GM12872 (cell line): Measurements from ENCODE around the gene ALDH9A1.

ENCODE experiments used
- TF ChIP-seq, protein P1 (sequence below): IDR thresholded peaks from 3 replicates; pipeline ENCODE4 v1.5.1; 2011; ENCODE audit warnings: low read depth, mild to moderate bottlenecking, low read length, moderate library complexity; ENCODE audit not compliant: insufficient read depth

Gene ALDH9A1

DNA sequence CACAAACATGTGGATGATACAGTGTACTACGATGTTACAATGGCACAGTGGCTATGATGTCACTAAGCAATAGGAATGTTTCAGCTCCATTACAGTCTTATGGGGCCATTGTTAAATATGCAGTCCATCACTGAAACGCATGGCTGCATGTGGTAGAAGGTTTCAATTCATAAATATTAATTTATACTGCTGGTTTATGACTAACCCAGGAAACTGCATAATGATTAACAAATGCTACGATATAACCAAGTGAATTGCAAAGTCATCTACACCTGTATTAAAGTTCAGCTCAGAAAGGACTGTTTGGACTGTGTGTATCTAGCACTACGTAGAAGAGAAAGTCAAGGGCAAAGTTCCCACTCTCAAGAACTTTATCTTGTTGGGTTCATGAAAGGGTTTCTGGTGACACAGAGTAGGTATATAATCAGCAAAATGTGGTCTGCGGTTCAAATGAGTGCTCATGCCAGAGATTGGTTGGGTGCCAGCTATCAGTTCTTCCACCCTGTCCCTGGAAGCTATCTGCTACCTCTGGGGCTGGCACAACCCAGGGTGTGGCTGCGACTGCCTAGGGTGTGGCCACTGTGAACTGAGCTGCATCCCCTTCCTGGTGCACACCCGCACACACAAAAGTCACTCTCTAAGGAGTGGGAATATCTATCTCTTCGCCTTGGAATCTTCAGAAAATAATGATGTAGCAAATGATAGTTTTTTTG lies 52.6 kb downstream of the ALDH9A1 start:
- TF ChIP-seq, protein P1, sequence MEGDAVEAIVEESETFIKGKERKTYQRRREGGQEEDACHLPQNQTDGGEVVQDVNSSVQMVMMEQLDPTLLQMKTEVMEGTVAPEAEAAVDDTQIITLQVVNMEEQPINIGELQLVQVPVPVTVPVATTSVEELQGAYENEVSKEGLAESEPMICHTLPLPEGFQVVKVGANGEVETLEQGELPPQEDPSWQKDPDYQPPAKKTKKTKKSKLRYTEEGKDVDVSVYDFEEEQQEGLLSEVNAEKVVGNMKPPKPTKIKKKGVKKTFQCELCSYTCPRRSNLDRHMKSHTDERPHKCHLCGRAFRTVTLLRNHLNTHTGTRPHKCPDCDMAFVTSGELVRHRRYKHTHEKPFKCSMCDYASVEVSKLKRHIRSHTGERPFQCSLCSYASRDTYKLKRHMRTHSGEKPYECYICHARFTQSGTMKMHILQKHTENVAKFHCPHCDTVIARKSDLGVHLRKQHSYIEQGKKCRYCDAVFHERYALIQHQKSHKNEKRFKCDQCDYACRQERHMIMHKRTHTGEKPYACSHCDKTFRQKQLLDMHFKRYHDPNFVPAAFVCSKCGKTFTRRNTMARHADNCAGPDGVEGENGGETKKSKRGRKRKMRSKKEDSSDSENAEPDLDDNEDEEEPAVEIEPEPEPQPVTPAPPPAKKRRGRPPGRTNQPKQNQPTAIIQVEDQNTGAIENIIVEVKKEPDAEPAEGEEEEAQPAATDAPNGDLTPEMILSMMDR, result no peak

DNA sequence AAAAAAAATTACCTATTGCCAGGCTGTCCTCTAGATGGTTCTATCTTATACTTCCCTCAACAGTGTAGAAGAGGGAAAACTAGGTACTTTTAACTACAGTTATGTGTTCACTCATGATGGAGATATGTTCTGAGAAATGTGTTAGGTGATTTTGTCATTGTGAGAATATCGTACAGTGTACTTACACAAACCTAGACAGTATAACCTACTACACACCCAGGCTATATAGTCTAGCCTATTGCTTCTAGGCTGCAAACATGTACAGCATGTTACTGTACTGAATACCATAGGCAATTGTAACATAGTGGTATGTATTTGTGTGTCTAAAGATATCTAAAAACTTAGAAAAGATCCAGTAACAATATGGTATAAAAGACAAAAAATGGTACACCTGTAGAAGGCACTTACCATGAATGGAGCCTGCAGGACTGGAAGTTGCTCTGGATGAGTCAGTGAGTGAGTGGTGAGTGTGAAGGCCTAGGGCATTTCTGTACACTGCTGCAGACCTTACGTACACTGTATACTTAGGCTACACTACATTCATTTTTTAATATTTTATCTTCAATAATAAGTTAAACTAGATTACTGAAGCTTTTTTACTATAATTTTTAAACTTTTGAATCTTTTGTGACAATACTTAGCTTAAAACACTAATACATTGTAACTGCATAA lies 54.2 kb downstream of the ALDH9A1 start:
- TF ChIP-seq, protein P1, result no peak

DNA sequence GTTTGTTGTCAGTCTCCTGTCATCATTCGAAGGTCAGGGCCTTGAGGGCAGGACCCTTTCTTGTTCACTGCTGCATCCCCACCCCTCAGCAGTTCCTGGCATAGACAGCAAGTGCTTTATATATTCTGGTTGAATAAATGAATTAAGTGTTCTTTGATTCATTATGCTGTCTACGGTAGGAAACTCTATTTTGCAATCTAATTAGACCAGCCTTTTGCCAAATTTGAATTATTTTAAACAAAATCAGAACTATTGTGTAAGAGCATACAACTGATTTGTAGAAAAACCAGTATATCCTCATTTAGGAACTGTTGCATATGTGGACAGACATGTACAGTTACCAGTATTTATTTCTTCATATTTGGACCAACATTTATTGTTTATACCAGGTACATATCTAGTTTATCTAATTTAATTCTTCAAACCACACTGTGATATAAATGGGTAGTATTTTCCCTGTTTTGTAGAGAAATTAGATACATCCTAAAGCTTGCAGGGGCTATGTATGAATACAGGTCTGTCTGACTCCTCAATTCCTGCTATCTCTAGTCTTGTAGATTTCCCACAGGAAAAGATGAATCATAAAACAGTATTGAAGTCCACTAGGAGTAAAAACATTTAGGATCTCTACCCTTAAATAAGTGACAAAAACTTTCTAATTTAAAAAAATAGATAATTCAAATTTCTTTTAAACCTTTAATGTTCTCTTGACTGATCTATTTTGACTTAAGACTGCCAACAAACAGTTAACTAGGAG lies 57.0 kb downstream of the ALDH9A1 start:
- TF ChIP-seq, protein P1, result no peak

DNA sequence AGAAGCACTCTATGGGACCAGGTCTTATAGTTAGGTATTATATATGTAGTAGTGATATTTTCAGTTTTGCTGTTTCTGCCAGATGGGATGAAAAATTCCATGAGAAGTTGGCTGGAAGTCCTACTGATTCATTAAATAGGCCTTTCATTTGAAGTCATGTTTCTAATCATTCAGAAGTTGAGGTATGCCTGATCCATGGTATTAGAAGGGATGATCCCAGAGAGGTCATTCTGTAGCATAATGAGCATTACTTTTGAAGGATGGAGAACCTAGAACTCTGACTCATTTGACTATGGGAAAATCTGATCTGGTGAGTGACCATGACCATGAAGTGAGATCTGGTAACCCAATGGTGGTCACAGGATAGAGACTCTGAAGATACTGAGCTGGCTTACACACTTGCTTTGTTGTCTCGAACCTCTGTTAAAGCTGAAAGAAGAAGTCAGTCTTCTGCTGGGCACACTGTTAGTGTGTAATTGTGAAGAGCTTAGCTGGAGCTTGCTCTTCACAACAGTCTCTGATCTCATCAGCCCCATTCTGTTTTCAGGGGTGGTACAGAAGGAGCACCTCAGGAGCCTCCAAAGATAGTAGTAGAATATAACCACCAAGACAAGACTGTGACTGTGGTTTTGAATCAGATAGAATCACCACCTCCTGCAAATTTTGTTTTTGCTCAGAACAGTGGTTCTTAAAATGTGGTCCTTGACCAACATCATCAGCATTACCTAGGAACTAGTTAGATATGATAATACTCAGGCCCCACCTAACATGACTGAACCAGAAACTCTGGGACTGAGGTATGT lies 58.3 kb downstream of the ALDH9A1 start:
- TF ChIP-seq, protein P1, result no peak

DNA sequence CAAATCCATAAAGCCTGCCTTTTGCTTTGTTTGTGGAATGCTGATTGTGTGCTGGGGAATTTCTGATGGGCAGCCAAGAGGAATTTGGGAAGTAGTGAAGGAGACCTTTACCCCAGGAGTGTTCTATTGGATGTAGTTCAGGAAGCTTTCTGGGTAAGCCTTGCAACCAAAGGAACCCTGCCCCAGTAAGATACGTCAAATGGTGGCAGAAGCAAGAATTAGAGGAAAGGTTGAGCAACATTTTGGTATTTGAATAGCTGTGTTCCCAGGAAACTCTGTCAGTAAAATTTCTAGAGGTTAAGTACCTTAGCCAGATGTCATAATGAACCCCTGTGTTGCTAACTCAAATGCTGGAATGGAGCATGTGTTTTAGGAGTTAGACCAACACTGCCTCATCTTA lies 60.9 kb downstream of the ALDH9A1 start:
- TF ChIP-seq, protein P1, result no peak

DNA sequence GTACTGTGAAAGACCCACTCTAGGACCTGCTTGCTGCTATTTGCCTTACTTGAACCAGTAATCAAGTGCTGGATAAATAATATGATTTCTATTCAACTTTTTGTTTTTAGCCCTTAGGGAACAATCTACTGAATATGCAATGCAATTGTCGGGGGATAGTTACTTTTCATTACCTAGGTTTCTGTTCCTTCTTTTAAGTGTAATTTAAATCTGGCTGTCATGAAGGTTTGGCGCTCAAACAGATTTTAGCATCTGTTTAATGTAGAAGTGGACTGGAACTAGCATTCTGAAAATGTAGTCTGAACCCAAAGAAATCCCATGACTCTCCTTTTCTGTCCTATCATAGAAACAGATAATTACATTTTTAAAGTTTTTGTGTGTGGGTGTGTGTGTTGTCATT lies 62.5 kb downstream of the ALDH9A1 start:
- TF ChIP-seq, protein P1, result no peak
